Stimulated activated memory B cell treated with anti-CD40 and anti-IgM and Interleukin-4, amounts not matched to agents 10 μg/mL and 1 μg/mL and 100 μg/mL, for 72 hours (primary cell): Measurements from ENCODE around the gene THSD4.
"Not testable (repeated sequence)": the region's sequence is repeated elsewhere in the genome, so short reads cannot be mapped to it uniquely, and the experiment has no call there.

Source experiments
- ATAC-seq: fragments of 150-1000 bp; cut with Tn5 transposase; 2 replicates; pipeline ENCODE4 v1.10.0; 2021
- H3K27ac Mint-ChIP-seq: one replicate; pipeline ENCODE4 v1.8.0; 2022; ENCODE audit warnings: mild to moderate bottlenecking, mixed read lengths
- H3K27me3 Mint-ChIP-seq: one replicate; pipeline ENCODE4 v1.8.0; 2022; ENCODE audit warnings: mixed read lengths
- H3K36me3 Mint-ChIP-seq: one replicate; pipeline ENCODE4 v1.8.0; 2022; ENCODE audit warnings: mixed read lengths
- H3K4me1 Mint-ChIP-seq: one replicate; pipeline ENCODE4 v1.8.0; 2022; ENCODE audit warnings: mixed read lengths
- H3K4me3 Mint-ChIP-seq: one replicate; pipeline ENCODE4 v1.8.0; 2022; ENCODE audit warnings: mild to moderate bottlenecking, moderate library complexity, mixed read lengths
- H3K9me3 Mint-ChIP-seq: one replicate; pipeline ENCODE4 v1.8.0; 2022; ENCODE audit warnings: mixed read lengths

The THSD4 gene

DNA sequence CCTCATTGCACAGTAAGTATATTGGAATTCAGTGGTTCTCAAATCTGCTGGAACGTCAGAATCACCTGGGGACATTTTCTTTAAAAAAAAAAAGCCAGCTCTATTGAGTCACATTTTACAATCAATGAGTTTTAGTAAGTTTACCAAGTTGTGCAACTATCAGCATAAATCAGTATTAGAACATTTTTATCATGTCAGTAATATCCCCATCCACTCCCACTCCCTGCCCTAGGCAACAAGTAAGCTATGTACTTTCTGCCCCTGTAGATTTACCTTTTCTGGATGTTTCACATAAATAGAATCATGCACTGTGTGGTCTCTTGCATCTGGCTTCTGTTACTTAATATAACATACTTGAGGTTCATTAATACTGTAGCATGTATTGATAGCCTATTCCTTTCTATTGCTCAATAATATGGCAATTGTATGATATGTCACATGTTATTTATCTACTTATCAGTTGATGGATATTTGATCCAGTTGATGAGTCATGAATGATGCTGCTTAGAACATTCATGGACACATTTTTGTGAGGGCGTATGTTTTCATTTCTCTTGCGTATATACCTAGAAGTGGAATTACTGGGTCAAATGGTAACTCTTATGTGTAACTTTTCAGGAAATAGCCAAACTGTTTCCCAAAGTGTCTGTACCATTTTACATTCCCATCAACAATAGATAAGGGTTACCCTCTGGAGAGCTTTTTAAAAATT, 180.5 kb downstream of the THSD4 start:
- H3K4me3 Mint-ChIP-seq = no peak overlapping the region
- no peaks in the 10 kb centered on the region for H3K4me1 Mint-ChIP-seq
- H3K27ac Mint-ChIP-seq = no peak overlapping the region
- no peak for ATAC-seq
- no peaks in the 10 kb centered on the region for H3K36me3 Mint-ChIP-seq
- peaks cover 5% of the 10 kb centered on the region for H3K9me3 Mint-ChIP-seq
- peaks cover 42% of the 10 kb centered on the region for H3K27me3 Mint-ChIP-seq

- Mint-ChIP-seq H3K4me1 (no peaks in the 10 kb centered on the region), H3K4me3 (no peak overlapping the region), H3K36me3 (no peaks in the 10 kb centered on the region), H3K9me3 (peaks cover 5% of the 10 kb centered on the region), H3K27ac (no peak overlapping the region), H3K27me3 (peaks cover 42% of the 10 kb centered on the region)
- ATAC-seq = no peak
Observed at GRCh38 chr15:71296315-71296679, 181.0 kb downstream of the THSD4 start.

DNA sequence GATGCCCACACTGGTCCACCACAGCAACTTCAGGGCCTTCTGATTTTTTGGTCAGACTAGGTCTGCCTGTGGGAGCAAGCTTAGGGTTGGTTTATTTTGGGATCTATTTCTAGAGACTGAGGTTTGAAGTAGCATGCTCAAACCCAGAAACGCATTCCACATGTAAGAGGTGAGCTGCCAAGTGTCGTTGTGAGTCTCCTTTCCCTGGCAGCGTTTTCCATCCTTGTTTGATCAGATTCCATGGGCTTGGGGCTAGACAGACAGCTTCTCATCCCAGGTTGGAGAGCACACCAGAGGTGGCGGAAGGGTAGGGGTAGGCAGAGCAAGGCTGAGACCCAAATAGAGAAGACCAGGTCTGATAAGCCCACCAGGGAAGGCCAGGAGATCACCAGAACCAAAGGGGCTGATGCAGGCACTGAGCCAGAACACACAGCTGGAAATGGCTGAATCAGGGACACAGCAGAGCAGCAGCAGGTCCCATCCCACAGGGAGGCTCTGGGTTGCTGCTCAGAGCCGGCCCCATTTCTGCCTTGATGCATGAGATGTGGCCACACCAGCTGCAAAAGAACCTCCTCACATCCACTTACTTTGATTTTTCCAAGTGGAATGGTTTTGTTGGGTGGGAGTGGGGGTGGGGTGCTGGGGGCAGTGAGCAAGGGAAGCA, 186.8 kb downstream of the THSD4 start:
- Mint-ChIP-seq H3K27ac (no peak overlapping the region), H3K4me3 (no peak overlapping the region), H3K9me3 (no peaks in the 10 kb centered on the region), H3K4me1 (no peaks in the 10 kb centered on the region), H3K27me3 (peaks cover 23% of the 10 kb centered on the region), H3K36me3 (no peaks in the 10 kb centered on the region)
- ATAC-seq = no peak

DNA sequence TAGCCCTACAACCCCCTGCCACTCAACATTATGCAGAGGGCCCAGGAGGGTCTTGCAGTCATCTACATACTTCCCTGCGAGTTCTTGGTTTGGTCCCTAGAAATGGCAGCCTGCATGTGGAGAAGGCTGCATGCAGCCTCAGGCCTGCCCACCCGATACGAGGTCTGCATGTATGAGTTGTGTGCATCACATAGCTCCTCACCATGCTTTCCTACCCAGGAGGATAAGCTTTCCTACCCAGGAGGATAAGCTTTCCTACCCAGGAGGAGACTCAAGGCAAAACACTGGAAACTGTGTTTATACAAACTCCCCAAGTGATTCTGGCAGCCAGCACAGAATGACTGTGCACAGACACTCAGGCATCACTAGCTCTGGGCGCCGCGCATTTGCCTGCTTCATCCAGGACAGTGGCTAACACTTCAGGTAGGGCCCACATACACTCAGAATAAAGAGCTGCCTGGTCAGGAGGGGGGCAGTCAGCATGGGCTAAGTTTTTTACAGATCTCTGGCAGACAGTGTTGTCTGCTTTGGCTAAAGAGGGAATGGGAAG, 187.7 kb downstream of the THSD4 start:
- no peak for ATAC-seq
- no peak overlapping the region for H3K27ac Mint-ChIP-seq
- H3K9me3 Mint-ChIP-seq = no peaks in the 10 kb centered on the region
- H3K36me3 Mint-ChIP-seq = no peaks in the 10 kb centered on the region
- no peaks in the 10 kb centered on the region for H3K4me1 Mint-ChIP-seq
- H3K27me3 Mint-ChIP-seq = peaks cover 15% of the 10 kb centered on the region
- no peak overlapping the region for H3K4me3 Mint-ChIP-seq

DNA sequence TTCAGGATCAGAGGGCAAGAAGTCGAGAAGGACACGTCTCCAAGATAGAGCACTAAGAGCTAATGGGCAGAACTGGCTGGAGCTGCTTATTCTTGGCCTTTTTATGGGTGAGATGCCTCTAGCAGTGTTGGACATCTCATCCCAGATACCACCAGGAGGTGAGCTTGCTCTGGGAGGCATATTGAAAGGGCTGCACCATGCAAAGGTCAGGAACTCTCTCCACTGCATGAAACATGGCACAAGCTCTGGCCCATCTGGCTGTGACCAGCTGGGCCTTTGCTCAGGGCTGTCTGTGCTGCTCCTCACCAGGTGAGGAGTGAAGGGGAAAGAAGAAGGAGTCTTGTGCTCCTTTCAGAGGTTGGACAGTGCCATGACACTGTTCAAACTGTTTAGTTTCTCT, 188.7 kb downstream of the THSD4 start:
- Mint-ChIP-seq H3K27ac (no peak overlapping the region), H3K36me3 (no peaks in the 10 kb centered on the region), H3K27me3 (peaks cover 5% of the 10 kb centered on the region), H3K4me3 (no peak overlapping the region), H3K4me1 (no peaks in the 10 kb centered on the region), H3K9me3 (no peaks in the 10 kb centered on the region)
- no peak for ATAC-seq

GRCh38 chr15:71304681-71305080, 189.4 kb downstream of the THSD4 start:
- H3K9me3 Mint-ChIP-seq = no peaks in the 10 kb centered on the region
- no peaks in the 10 kb centered on the region for H3K4me1 Mint-ChIP-seq
- no peak overlapping the region for H3K4me3 Mint-ChIP-seq
- ATAC-seq = no peak
- H3K36me3 Mint-ChIP-seq = no peaks in the 10 kb centered on the region
- no peak overlapping the region for H3K27ac Mint-ChIP-seq
- no peaks in the 10 kb centered on the region for H3K27me3 Mint-ChIP-seq

GRCh38 chr15:71306538-71306937, 191.3 kb downstream of the THSD4 start:
- ATAC-seq = no peak
- Mint-ChIP-seq H3K4me1 (no peaks in the 10 kb centered on the region), H3K36me3 (no peaks in the 10 kb centered on the region), H3K4me3 (no peak overlapping the region), H3K9me3 (no peaks in the 10 kb centered on the region), H3K27me3 (no peaks in the 10 kb centered on the region), H3K27ac (no peak overlapping the region)

- Mint-ChIP-seq H3K27ac (no peak overlapping the region), H3K36me3 (no peaks in the 10 kb centered on the region), H3K4me3 (no peak overlapping the region), H3K27me3 (peaks cover 9% of the 10 kb centered on the region), H3K4me1 (no peaks in the 10 kb centered on the region), H3K9me3 (peaks cover 8% of the 10 kb centered on the region)
- no peak for ATAC-seq
Observed at GRCh38 chr15:71312194-71312708, 197.0 kb downstream of the THSD4 start.

GRCh38 chr15:71312731-71313460, 197.6 kb downstream of the THSD4 start:
- Mint-ChIP-seq H3K27me3 (peaks cover 11% of the 10 kb centered on the region), H3K9me3 (peaks cover 11% of the 10 kb centered on the region), H3K4me3 (no peak overlapping the region), H3K27ac (no peak overlapping the region), H3K36me3 (no peaks in the 10 kb centered on the region), H3K4me1 (no peaks in the 10 kb centered on the region)
- ATAC-seq = no peak

DNA sequence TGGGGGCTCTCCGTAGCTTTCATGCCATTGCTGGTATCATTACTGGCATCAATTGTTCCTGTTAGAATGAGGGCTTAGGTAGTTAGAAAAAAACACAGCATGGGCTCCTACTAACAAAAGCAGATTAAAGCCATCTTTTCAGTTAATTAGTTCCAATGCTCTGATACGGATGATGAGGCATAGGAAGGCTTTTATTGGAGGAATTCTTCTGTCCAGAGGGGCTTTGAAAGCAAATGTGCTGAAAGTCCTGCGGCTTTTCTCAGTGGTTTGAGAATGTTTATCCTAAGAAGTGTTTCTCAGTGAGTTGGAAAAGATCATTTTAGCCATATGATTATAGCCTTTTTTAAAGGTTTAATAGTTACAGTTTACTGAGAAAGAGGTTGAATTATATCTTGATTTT, 198.5 kb downstream of the THSD4 start:
- Mint-ChIP-seq H3K27me3 (peaks cover 20% of the 10 kb centered on the region), H3K4me3 (no peak overlapping the region), H3K36me3 (no peaks in the 10 kb centered on the region), H3K27ac (no peak overlapping the region), H3K4me1 (no peaks in the 10 kb centered on the region), H3K9me3 (peaks cover 11% of the 10 kb centered on the region)
- ATAC-seq = no peak

GRCh38 chr15:71314956-71315537, 199.8 kb downstream of the THSD4 start:
- Mint-ChIP-seq H3K4me1 (no peaks in the 10 kb centered on the region), H3K36me3 (no peaks in the 10 kb centered on the region), H3K4me3 (no peak overlapping the region), H3K27me3 (peaks cover 21% of the 10 kb centered on the region), H3K9me3 (peaks cover 11% of the 10 kb centered on the region), H3K27ac (no peak overlapping the region)
- no peak for ATAC-seq

GRCh38 chr15:71316911-71317310, 201.6 kb downstream of the THSD4 start:
- Mint-ChIP-seq H3K27ac (no peak overlapping the region), H3K36me3 (no peaks in the 10 kb centered on the region), H3K4me1 (no peaks in the 10 kb centered on the region), H3K27me3 (peaks cover 21% of the 10 kb centered on the region), H3K4me3 (no peak overlapping the region), H3K9me3 (peaks cover 9% of the 10 kb centered on the region)
- no peak for ATAC-seq

GRCh38 chr15:71319424-71319823, 204.2 kb downstream of the THSD4 start:
- not testable (repeated sequence) for H3K9me3 Mint-ChIP-seq, H3K36me3 Mint-ChIP-seq, H3K27ac Mint-ChIP-seq, H3K4me1 Mint-ChIP-seq, ATAC-seq, H3K4me3 Mint-ChIP-seq
- H3K27me3 Mint-ChIP-seq = peaks cover 21% of the 10 kb centered on the region

- Mint-ChIP-seq H3K4me1 (no peaks in the 10 kb centered on the region), H3K4me3 (no peak overlapping the region), H3K27ac (no peak overlapping the region), H3K9me3 (peaks cover 8% of the 10 kb centered on the region), H3K36me3 (no peaks in the 10 kb centered on the region), H3K27me3 (peaks cover 19% of the 10 kb centered on the region)
- ATAC-seq = no peak
Observed at GRCh38 chr15:71319935-71320334, 204.7 kb downstream of the THSD4 start.

GRCh38 chr15:71323082-71323481, 207.8 kb downstream of the THSD4 start:
- ATAC-seq = no peak
- Mint-ChIP-seq H3K4me3 (no peak overlapping the region), H3K4me1 (no peaks in the 10 kb centered on the region), H3K36me3 (no peaks in the 10 kb centered on the region), H3K27ac (no peak overlapping the region), H3K9me3 (peaks cover 2% of the 10 kb centered on the region), H3K27me3 (peaks cover 8% of the 10 kb centered on the region)
